ENCODE results near the gene USP54. TPM values are rescaled to one million over a fixed set of nuclear protein-coding genes. Genes with fewer than 3 reads are reported as not detected.

The USP54 gene
- total and polyA plus RNA-seq, 2 donors from 2014 or later, result 5.8 to 46.9 TPM

- H3K27ac ChIP-seq (ENCODE audit: low read depth in 2 of 2, low read length in 2 of 2), result no peak overlapping the region
- no peak for FAIRE-seq
- intact Hi-C loops (cut with DNase I), result no loop called here
Observed at GRCh38 chr10:73614720-73615119, 23.6 kb upstream of the USP54 start.

GRCh38 chr10:73609116-73609515 is 18.0 kb upstream of the USP54 start:
- FAIRE-seq (no peak), DNase-seq (no peak)
- no peaks in the 10 kb centered on the region for H3K36me3 ChIP-seq (ENCODE audit: control insufficient read depth in 2 of 3, insufficient read depth in 3 of 3, low read length in 3 of 3)
- no peaks in the 10 kb centered on the region for H3K9me3 ChIP-seq (ENCODE audit: control insufficient read depth in 2 of 3, insufficient read depth in 1 of 3, low read length in 3 of 3)
- H3K4me3 ChIP-seq (ENCODE audit: low read length in 3 of 3), result no peak overlapping the region
- no peaks in the 10 kb centered on the region for H3K4me1 ChIP-seq (ENCODE audit: control insufficient read depth in 2 of 3, insufficient read depth in 2 of 3, low read depth in 1 of 3, low read length in 3 of 3)
- no peak overlapping the region for H3K27ac ChIP-seq (ENCODE audit: low read depth in 2 of 2, low read length in 2 of 2)
- H3K9ac ChIP-seq (ENCODE audit: low read length in 3 of 3), result no peak overlapping the region
- TF ChIP-seq, protein P1, sequence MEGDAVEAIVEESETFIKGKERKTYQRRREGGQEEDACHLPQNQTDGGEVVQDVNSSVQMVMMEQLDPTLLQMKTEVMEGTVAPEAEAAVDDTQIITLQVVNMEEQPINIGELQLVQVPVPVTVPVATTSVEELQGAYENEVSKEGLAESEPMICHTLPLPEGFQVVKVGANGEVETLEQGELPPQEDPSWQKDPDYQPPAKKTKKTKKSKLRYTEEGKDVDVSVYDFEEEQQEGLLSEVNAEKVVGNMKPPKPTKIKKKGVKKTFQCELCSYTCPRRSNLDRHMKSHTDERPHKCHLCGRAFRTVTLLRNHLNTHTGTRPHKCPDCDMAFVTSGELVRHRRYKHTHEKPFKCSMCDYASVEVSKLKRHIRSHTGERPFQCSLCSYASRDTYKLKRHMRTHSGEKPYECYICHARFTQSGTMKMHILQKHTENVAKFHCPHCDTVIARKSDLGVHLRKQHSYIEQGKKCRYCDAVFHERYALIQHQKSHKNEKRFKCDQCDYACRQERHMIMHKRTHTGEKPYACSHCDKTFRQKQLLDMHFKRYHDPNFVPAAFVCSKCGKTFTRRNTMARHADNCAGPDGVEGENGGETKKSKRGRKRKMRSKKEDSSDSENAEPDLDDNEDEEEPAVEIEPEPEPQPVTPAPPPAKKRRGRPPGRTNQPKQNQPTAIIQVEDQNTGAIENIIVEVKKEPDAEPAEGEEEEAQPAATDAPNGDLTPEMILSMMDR (IDR thresholded peaks at IDR 0.05; ENCODE audit: borderline replicate concordance, extremely low read depth, insufficient read depth), result no peak
- intact Hi-C loops (cut with DNase I), result no loop called here
- no peaks in the 10 kb centered on the region for H3K27me3 ChIP-seq (ENCODE audit: control insufficient read depth, insufficient read depth, low read length)

More at GRCh38 chr10:73614720-73615119, 23.6 kb upstream of the USP54 start:
- Histone ChIP-seq H3K36me3 (ENCODE audit: control insufficient read depth in 2 of 3, insufficient read depth in 3 of 3, low read length in 3 of 3) (no peaks in the 10 kb centered on the region), H3K9ac (ENCODE audit: low read length in 3 of 3) (no peak overlapping the region), H3K4me3 (ENCODE audit: low read length in 3 of 3) (no peak overlapping the region), H3K4me1 (ENCODE audit: control insufficient read depth in 2 of 3, insufficient read depth in 2 of 3, low read depth in 1 of 3, low read length in 3 of 3) (no peaks in the 10 kb centered on the region), H3K9me3 (ENCODE audit: control insufficient read depth in 2 of 3, insufficient read depth in 1 of 3, low read length in 3 of 3) (no peaks in the 10 kb centered on the region), H3K27me3 (ENCODE audit: control insufficient read depth, insufficient read depth, low read length) (no peaks in the 10 kb centered on the region)
- TF ChIP-seq, protein P1 (IDR thresholded peaks at IDR 0.05; ENCODE audit: borderline replicate concordance, extremely low read depth, insufficient read depth), result no peak
- no peak for DNase-seq

GRCh38 chr10:73601486-73601921 is 10.4 kb upstream of the USP54 start:
- Histone ChIP-seq H3K4me1 (ENCODE audit: control insufficient read depth in 2 of 3, insufficient read depth in 2 of 3, low read depth in 1 of 3, low read length in 3 of 3) (no peaks in the 10 kb centered on the region), H3K4me3 (ENCODE audit: low read length in 3 of 3) (no peak overlapping the region), H3K27me3 (ENCODE audit: control insufficient read depth, insufficient read depth, low read length) (no peaks in the 10 kb centered on the region), H3K36me3 (ENCODE audit: control insufficient read depth in 2 of 3, insufficient read depth in 3 of 3, low read length in 3 of 3) (no peaks in the 10 kb centered on the region), H3K9me3 (ENCODE audit: control insufficient read depth in 2 of 3, insufficient read depth in 1 of 3, low read length in 3 of 3) (no peaks in the 10 kb centered on the region), H3K9ac (ENCODE audit: low read length in 3 of 3) (no peak overlapping the region), H3K27ac (ENCODE audit: low read depth in 2 of 2, low read length in 2 of 2) (no peak overlapping the region)
- peak in 4 of 5 donors; percentile 44 to 82 (median 61) for DNase-seq
- TF ChIP-seq, protein P1 (IDR thresholded peaks at IDR 0.05; ENCODE audit: borderline replicate concordance, extremely low read depth, insufficient read depth), result no peak
- intact Hi-C loops (cut with DNase I), result no loop called here
- no peak for FAIRE-seq

- no peak overlapping the region for H3K27ac ChIP-seq (ENCODE audit: low read depth in 2 of 2, low read length in 2 of 2)
- FAIRE-seq, result no peak
- H3K27me3 ChIP-seq (ENCODE audit: control insufficient read depth, insufficient read depth, low read length), result no peaks in the 10 kb centered on the region
Observed at GRCh38 chr10:73597346-73597745, 6.2 kb upstream of the USP54 start.

More at GRCh38 chr10:73597346-73597745, 6.2 kb upstream of the USP54 start:
- H3K4me1 ChIP-seq (ENCODE audit: control insufficient read depth in 2 of 3, insufficient read depth in 2 of 3, low read depth in 1 of 3, low read length in 3 of 3), result peaks cover 2 to 4% (median 2%) of the 10 kb centered on the region in 3 donors
- no peak overlapping the region for H3K9ac ChIP-seq (ENCODE audit: low read length in 3 of 3)
- H3K9me3 ChIP-seq (ENCODE audit: control insufficient read depth in 2 of 3, insufficient read depth in 1 of 3, low read length in 3 of 3), result no peaks in the 10 kb centered on the region
- H3K4me3 ChIP-seq (ENCODE audit: low read length in 3 of 3), result no peak overlapping the region
- DNase-seq, result no peak
- no peaks in the 10 kb centered on the region for H3K36me3 ChIP-seq (ENCODE audit: control insufficient read depth in 2 of 3, insufficient read depth in 3 of 3, low read length in 3 of 3)
- intact Hi-C loops (cut with DNase I), result no loop called here
- TF ChIP-seq, protein P1 (IDR thresholded peaks at IDR 0.05; ENCODE audit: borderline replicate concordance, extremely low read depth, insufficient read depth), result no peak

Data from kidney (tissue), 14 donors.